ENCODE data around the gene SLC6A1.

- TF ChIP-seq CTCF (conservative IDR thresholded peaks at IDR 0.05; ENCODE audit: low read length) (peak; percentile 71), EZH2phosphoT487 (IDR thresholded peaks at IDR 0.05; ENCODE audit: borderline replicate concordance, low read depth, low read length) (no peak)
These were observed 68.1 kb downstream of the SLC6A1 start for GRCh38 chr3:11060500-11061251.
